KG1 (cell line): ENCODE measurements around the gene MT1H.
"Not testable (repeated sequence)": the region's sequence is repeated elsewhere in the genome, so short reads cannot be mapped to it uniquely, and the experiment has no call there.

Source experiments
- DNase-seq: peaks from one replicate; lab custom pipeline; 2025; lab: John Stamatoyannopoulos, UW

Gene MT1H

GRCh38 chr16:56669005-56669839 lies at the start of gene MT1H:
Gene MT1H (plus strand): TSS chr16:56669814. CDS start chr16:56669885, 71 bp downstream.
- no peak for DNase-seq

DNA sequence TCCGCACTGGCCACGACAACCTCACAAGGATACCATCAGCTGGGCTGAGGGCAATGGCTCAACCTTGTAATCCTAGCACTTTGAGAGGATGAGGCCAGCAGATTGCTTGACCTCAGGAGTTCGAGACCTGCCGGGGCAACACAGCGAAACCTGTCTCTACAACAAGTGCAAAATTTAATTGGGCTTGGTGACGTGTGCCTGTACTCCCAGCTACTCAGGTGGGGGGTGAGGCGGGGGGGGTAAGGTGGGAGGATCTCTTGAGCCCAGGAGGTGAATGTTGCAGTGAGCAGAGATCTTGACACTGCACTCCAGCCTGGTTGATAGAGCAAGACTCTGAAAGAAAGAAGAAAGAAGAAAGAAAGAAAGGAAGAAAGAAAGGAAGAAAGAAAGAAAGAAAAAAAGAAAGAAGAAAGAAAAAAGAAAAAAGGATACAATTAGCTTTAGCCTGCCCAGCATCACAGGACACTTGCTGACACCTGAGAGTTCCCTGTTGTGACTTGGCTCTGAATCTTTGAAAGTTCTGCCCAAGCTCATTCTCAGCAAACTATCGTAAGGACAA lies 49.2 kb upstream of the MT1H start:
- no peak for DNase-seq

- DNase-seq = not testable (repeated sequence)
Observed at GRCh38 chr16:56621665-56622445, 47.8 kb upstream of the MT1H start.

- DNase-seq = not testable (repeated sequence)
Observed at GRCh38 chr16:56623184-56623583, 46.4 kb upstream of the MT1H start.

- no peak for DNase-seq
Observed at GRCh38 chr16:56623637-56624036, 46.0 kb upstream of the MT1H start.

- DNase-seq = no peak
Observed at GRCh38 chr16:56625140-56625942, 44.3 kb upstream of the MT1H start, which contains the start of gene MT1E. Gene MT1E (plus strand): TSS chr16:56625781. CDS start chr16:56625852, 71 bp downstream.

DNA sequence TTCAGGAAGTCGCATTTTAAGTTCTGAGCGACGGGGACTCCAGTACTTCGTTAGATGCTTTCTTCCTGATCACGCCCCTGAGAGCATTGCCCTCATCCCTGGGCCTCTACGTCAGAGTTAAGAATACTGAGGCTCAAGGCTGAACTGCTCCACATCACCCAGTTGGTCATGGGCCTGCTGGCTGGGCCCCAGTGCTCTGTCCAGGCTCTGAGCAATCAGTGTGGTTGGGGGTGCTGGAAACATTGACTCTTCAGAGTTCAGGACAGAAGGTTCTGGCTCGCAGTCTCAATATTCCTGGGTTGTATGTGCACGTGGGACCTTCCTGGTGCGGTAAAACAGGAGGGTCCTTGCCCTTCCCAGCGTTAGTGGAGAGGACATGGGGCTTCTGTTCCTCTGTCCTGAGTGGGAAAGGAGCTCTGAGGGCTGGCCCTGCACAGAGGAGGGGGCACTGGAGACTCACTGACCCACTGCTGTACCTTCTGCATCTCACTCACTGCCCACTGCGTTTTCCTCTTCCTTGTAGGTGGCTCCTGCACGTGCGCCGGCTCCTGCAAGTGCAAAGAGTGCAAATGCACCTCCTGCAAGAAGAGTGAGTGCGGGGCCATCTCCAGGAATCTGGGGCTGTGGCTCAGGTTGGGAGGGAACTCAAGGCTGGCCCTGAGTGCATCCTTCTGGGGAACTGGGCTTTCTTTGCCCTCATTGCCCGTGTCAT lies 43.5 kb upstream of the MT1H start:
- no peak for DNase-seq

- no peak for DNase-seq
Observed at GRCh38 chr16:56626685-56627084, 42.9 kb upstream of the MT1H start.

DNA sequence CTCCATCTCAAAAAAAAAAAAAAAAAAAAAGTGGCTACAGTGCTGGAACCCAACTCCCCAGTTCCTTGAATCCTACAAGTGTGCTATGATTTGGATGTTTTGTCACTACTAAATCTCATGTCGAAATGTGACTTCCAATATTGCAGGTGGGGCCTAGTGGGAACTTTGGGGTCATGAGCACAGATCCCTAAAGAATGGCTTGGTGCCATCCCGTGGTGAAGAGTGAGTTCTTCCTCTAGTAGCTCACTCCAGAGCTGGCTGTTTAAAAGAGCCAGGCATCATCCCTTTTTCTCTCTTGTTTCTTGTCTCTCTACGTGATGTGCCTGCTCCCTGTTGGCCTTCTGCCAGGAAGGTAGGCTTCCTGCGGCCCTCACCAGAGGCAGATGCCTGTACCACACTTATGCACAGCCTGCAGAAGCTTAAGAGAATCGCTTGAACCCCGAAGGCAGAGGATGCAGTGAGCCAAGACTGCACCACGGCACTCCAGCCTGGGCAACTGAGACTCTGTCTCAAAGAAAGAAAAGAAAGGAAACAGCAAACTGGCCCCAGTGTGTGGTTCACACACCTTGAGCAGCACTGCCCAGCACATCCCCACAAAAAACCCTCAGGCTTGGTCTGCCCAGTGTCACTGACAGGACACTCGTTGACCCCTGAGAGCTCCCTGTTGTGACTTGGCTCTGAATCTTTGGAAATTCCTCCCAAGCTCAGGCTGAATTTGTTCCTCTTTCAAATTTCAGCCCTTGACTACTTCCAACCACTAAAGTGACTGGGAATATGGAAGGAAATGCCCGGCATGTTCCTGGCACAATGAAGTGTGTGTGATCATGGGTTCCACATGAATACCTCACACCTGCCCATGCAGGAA lies 40.9 kb upstream of the MT1H start:
- no peak for DNase-seq

- no peak for DNase-seq
Observed at GRCh38 chr16:56629531-56629930, 40.1 kb upstream of the MT1H start.

- DNase-seq = no peak
Observed at GRCh38 chr16:56630134-56630533, 39.5 kb upstream of the MT1H start.

- no peak for DNase-seq
Observed at GRCh38 chr16:56631197-56631596, 38.4 kb upstream of the MT1H start.

DNA sequence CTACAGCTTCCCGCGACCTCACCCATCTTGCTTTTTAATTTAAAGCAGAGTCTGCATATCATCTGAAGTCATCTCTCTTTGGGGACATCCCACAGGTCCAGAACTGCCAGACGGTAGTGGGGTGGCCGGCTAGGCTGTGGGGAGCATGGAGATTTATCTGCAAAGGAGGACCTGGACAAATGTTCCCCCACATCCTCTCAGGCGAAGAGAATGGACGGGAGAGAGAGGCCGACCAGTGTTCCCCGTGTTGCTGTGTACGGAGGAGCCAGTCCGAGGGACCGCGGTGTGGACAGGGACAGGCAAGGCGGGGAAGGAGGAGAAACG lies 37.8 kb upstream of the MT1H start:
- DNase-seq = no peak

DNA sequence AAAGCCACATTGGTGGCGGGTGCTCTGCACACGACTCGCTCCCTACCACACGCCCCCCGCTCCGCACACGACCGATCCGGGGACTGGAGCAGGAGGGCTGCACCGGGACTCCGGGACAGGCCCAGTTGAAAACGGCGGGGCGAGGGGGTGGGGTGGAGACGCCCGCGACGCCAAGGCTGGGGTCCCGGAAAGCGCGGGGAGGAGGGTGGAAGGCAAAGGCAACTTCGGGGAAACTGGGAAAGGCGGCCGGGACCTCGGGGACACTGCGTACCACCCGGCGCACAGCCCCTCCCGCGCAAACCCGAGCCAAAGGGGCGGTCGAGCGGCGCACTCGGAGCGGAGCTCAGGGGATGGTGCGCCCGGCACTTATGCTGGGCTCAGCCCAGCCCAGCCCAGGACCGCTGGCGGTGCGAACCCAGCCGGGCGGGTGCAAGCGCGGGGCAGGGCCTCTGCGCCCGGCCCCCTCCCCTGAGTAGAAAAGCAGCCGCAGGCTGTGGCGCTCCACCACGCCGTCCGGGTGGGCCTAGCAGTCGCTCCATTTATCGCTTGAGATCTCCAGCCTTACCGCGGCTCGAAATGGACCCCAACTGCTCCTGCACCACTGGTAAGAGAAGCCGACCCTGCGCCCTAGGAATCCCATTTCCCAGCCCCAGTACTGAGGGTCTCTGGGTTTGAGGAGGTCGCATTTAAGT lies 37.3 kb upstream of the MT1H start, which contains the start of gene MT1M:
Gene MT1M, plus strand, starts transcription at position 504 of the 692 bp plus-strand sequence. Its CDS starts 73 bp downstream, at position 577.
- no peak for DNase-seq

- no peak for DNase-seq
Observed at GRCh38 chr16:56632848-56633365, 36.7 kb upstream of the MT1H start.

DNA sequence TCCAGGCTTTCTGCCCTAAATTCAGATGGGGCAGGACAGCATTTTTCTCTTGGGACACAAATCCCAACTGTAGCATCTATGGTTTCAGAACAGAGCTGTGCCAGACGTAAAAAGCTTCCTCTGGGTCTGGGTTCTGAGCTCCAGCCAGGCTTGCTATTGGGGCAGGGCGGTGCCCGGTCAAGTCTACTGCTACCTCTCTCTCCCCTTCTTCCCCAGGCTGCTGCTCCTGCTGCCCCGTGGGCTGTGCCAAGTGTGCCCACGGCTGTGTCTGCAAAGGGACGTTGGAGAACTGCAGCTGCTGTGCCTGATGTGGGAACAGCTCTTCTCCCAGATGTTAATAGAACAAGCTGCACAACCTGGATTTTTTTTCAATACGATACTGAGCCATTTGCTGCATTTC lies 36.1 kb upstream of the MT1H start:
- DNase-seq = no peak

DNA sequence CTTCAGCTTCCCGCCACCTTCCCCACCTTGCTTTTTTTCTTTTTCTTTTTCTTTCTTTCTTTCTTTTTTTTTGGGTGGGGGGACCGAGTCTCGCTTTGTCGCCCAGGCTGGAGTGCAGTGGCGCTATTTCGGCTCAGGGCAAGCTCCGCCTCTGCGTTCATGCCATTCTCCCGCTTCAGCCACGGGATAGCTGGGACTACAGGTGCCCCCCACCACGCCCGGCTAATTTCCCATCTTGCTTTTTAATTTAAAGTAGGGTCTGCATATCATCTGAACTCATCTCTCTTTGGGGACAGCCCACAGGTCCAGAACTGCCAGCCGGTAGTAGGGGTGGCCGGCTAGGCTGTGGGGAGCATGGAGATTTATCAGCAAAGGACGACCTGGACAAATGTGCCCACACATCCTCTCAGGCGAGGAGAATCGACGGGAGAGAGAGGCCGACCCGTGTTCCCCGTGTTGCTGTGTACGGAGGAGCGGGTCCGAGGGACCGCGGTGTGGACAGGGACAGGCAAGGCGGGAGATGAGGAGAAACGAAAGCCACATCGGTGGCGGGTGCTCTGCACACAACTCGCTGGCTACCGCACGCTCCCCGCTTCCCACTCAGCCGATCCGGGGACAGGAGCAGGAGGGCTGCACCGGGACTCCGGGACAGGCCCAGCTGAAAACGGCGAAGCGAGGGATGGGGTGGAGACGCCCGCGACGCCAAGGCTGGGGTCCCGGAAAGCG lies 34.7 kb upstream of the MT1H start:
- DNase-seq = no peak

GRCh38 chr16:56635441-56635967 lies 34.1 kb upstream of the MT1H start:
- no peak for DNase-seq
